ENCODE results near the gene ARHGEF18. TPM values are rescaled to one million over a fixed set of nuclear protein-coding genes. Genes with fewer than 3 reads are reported as not detected.

The ARHGEF18 gene
- total RNA-seq, 1 experiment from 2014 or later: 77.4 TPM

DNA sequence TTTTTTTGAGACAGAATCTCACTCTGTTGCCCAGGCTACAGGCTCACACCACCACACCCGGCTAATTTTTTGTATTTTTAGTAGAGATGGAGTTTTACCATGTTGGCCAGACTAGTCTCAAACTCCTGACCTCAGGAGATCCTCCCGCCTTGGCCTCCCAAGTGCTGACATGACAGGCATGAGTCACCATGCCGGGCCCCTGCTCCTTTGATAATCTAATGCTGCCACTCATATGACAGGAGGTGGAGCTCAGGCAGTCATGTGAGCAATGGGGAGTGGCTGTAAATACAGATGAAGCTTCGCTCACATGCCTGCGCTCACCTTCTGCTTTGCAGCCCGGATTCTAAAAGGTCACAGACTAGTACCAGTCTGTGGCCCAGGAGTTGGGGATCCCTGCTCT is 25.1 kb downstream of the ARHGEF18 start:
- Histone ChIP-seq H4K20me1 (ENCODE audit: insufficient read depth) (no peaks in the 10 kb centered on the region), H2AFZ (no peak overlapping the region), H3K9me2 (ENCODE audit: insufficient read depth) (no peaks in the 10 kb centered on the region), H3F3A (ENCODE audit: insufficient read depth, low read depth) (peaks cover 31% of the 10 kb centered on the region), H3K4me3 (no peak overlapping the region), H3K27me3 (ENCODE audit: insufficient read depth, low read depth) (no peaks in the 10 kb centered on the region), H3K79me2 (ENCODE audit: low read depth) (no peaks in the 10 kb centered on the region), H3K4me2 (no peak overlapping the region), H3K27ac (no peak overlapping the region), H3K9me3 (ENCODE audit: insufficient read depth, low read depth) (no peaks in the 10 kb centered on the region), H3K36me3 (ENCODE audit: low read depth) (no peaks in the 10 kb centered on the region), H3K4me1 (replicated peaks; ENCODE audit: insufficient read depth) (peaks cover 28% of the 10 kb centered on the region)
- CTCF ChIA-PET: no interaction called here
- DNase-seq: peak in 1 of 2 experiments; percentile 58
- TF ChIP-seq CTCF (conservative IDR thresholded peaks at IDR 0.05) (no peak), EZH2 (IDR thresholded peaks at IDR 0.05; ENCODE audit: low read depth) (no peak)
- intact Hi-C loops (cut with micrococcal nuclease; ENCODE audit: unreplicated experiment): no loop called here
- BruUV-seq (replicated peaks): no TSS peak
- POLR2A ChIA-PET (ENCODE audit: unreplicated experiment): interaction anchor here (0.7 kb wide), 1 partner anchor 427 kb away, joined by 14 read pairs; no protein-coding TSS in a partner anchor

DNA sequence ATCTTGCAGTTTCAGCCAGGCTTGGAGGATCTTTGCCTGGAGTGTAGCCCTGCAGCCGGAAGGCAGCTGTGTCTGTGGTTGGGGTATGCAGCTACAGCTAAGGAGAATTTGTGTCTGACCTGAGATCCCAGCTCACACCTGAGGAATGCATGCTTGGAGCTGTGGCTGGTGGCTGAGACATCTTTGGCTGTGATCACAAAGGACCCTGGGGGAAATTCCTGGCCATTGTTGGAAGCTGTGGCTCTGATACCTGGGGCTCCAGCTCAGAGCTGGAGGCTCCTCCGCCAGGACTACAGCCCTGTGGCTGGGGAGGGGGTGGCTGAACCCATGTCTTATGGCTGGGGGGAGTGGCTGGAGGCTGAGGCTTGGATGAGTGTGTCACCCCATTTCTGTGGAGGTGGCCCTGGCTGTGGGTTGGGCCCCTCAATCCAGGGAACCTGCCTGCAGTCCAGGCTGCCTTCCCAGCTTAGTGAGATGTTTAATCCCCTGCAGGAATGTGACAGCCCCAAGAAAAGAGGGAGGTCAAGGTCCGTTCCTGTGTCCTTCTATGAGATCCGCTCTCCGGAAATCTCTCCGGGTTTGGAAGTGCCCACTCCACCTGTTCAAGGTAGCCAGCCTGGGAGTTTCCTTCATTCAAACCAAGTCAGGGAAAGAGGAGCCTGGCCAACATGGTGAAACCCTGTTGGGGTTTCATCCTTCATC is 27.6 kb downstream of the ARHGEF18 start:
- peaks cover 21% of the 10 kb centered on the region for H3F3A ChIP-seq (ENCODE audit: insufficient read depth, low read depth)
- BruUV-seq (replicated peaks): no TSS peak
- no peak overlapping the region for H2AFZ ChIP-seq
- no peaks in the 10 kb centered on the region for H3K9me2 ChIP-seq (ENCODE audit: insufficient read depth)
- no peak overlapping the region for H3K4me3 ChIP-seq
- no peaks in the 10 kb centered on the region for H3K27me3 ChIP-seq (ENCODE audit: insufficient read depth, low read depth)
- peak overlapping the region; percentile 23 for H3K4me2 ChIP-seq
- H3K27ac ChIP-seq: 0 out of 2 replicates have a peak overlapping the region, but pooled peaks have one; percentile 8
- H3K36me3 ChIP-seq (ENCODE audit: low read depth): no peaks in the 10 kb centered on the region
- no peaks in the 10 kb centered on the region for H4K20me1 ChIP-seq (ENCODE audit: insufficient read depth)
- CTCF ChIA-PET: interaction anchor here (0.8 to 1.2 kb wide), 4 partner anchors 9 to 274 kb away, joined by 3 to 8 read pairs (median 4); no protein-coding TSS in a partner anchor
- no peaks in the 10 kb centered on the region for H3K9me3 ChIP-seq (ENCODE audit: insufficient read depth, low read depth)
- POLR2A ChIA-PET (ENCODE audit: unreplicated experiment): interaction anchor here (0.5 to 0.6 kb wide), 5 partner anchors 15 to 951 kb away, joined by 3 to 9 read pairs (median 4); partner anchors contain the start of genes KHSRP and TRAPPC5
- peaks cover 22% of the 10 kb centered on the region for H3K4me1 ChIP-seq (replicated peaks; ENCODE audit: insufficient read depth)
- intact Hi-C loops (cut with micrococcal nuclease; ENCODE audit: unreplicated experiment): no loop called here
- H3K79me2 ChIP-seq (ENCODE audit: low read depth): no peaks in the 10 kb centered on the region
- no peak for TF ChIP-seq CTCF (conservative IDR thresholded peaks at IDR 0.05)
- no peak for TF ChIP-seq EZH2 (IDR thresholded peaks at IDR 0.05; ENCODE audit: low read depth)
- peak; percentile 79 to 85 for DNase-seq

- Histone ChIP-seq H3K4me2 (no peak overlapping the region), H3K79me2 (ENCODE audit: low read depth) (no peaks in the 10 kb centered on the region), H3K27ac (no peak overlapping the region), H4K20me1 (ENCODE audit: insufficient read depth) (no peaks in the 10 kb centered on the region), H3K9me2 (ENCODE audit: insufficient read depth) (no peaks in the 10 kb centered on the region), H2AFZ (no peak overlapping the region), H3F3A (ENCODE audit: insufficient read depth, low read depth) (peaks cover 21% of the 10 kb centered on the region), H3K36me3 (ENCODE audit: low read depth) (no peaks in the 10 kb centered on the region), H3K9me3 (ENCODE audit: insufficient read depth, low read depth) (no peaks in the 10 kb centered on the region), H3K27me3 (ENCODE audit: insufficient read depth, low read depth) (no peaks in the 10 kb centered on the region), H3K4me1 (replicated peaks; ENCODE audit: insufficient read depth) (peaks cover 22% of the 10 kb centered on the region), H3K4me3 (no peak overlapping the region)
- intact Hi-C loops (cut with micrococcal nuclease; ENCODE audit: unreplicated experiment): no loop called here
- TF ChIP-seq EZH2 (IDR thresholded peaks at IDR 0.05; ENCODE audit: low read depth) (no peak), CTCF (conservative IDR thresholded peaks at IDR 0.05) (no peak)
- POLR2A ChIA-PET (ENCODE audit: unreplicated experiment): no interaction called here
- CTCF ChIA-PET: interaction anchor here (0.6 kb wide), 1 partner anchor 11 kb away, joined by 5 read pairs; no protein-coding TSS in a partner anchor
- peak in 1 of 2 experiments; percentile 23 for DNase-seq
- no TSS peak for BruUV-seq (replicated peaks)
Observed at GRCh38 chr19:7377196-7377595, 28.5 kb downstream of the ARHGEF18 start.
